Cerebellar cortex (tissue), 1 donor: Measurements from ENCODE around the gene RABGAP1.

ENCODE experiments used
- DNase-seq: peaks from one replicate; pipeline ENCODE4 v3.0.0-alpha.2; 2015; ENCODE audit warnings: low spot score

The RABGAP1 gene

DNA sequence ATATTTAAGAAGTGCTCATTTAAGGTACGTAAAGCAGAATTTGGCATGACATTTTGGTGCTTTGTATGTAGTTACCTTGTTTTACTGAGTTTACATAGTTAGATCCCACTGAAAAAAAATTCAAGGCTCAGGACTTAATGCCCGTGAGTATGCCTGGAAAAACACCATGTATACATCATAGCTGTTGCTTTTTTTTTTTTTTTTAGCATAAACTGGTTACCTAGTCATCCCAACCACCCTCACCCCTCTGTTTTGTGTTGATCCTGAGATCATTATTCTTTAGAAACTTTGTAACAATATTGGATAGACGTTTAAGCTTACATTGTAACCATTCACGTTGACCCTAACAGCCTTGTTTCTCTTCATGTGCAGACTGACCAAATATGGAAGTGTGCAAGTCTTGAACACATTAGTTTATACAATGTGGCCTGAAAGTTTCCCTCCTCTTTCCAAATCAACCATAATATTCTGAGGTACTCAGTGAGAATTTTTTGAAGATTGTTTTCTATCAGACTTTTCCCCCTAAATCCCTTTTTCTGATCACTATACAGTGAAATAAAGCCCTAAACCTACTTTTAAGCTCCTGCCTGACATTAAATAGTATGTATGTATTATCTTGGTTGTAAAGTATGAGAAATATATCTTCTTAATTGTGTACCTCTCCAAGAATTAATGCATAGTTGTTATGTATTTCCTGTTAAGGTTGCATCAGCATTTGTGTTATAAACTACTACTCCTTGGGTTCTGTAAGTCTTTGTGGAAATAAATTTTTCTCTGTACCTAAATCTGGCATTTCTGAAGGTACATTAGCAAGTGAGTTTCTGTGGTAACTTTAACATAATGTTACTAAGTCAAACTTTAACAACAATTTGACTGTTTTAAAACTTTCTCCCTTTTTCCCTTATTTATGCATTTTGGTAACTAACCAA, 4.4 kb downstream of the RABGAP1 start:
- DNase-seq = no peak

DNA sequence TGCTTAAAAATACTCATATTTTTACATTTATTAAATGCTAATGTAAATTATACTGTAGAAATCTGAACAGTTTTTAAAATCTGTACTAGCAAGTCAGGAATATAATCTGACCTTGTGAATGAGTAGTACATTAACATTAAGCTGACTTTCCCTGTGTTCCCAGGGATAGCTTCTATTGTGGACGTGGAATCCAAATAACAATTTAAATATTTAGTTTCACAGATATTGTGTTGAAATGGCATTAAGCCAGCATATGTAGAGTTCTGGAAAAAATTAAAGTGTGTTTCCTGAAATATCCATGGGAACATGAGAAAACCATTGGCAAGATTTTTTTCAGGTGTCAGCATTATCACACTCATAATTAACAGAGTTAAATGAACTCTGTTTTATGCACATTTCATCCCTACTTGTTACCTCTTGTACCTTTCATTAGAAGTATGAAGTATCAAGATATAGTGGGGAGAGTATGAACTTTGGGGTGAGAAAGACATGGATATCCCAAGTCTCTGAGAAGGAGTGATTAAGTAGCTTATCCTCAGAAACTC, 5.7 kb downstream of the RABGAP1 start:
- no peak for DNase-seq

DNA sequence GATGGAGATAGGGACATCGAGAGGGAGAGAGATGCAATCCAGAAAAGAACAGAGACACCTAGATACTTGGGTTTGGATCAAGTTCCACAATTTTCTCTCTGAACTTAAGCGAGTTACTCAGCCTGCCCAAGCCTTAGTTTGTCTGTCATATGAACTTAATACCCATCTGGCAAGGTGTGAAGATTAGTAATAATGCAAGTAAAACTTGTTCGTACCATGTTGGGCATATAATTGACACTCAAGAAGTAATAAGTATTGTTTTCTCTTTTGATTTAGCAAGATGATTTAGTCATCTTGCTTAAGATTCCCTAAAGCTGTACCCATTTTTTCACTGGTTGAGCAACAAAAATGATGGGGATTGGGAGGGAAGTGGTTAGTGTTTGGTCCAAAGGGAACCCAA, 7.5 kb downstream of the RABGAP1 start:
- DNase-seq = no peak

DNA sequence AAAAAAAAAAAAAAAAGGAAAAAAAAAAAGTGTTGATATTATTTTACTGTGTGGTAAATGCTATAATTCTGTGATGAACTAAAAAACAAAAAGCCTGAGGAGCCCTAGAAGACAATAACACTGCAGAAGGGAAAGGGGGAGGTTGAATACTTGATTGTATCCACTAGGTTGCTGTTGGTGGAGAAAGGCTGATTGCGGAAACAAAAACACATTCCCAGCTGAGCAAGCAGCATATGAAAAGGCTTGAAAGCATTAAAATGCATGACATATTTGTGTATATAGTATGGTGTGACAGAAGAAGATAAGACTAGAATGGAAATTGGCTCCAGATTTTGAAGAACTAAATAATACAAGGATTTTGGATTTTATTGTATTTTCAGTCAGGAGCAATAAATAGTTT, 8.9 kb downstream of the RABGAP1 start:
- no peak for DNase-seq

DNA sequence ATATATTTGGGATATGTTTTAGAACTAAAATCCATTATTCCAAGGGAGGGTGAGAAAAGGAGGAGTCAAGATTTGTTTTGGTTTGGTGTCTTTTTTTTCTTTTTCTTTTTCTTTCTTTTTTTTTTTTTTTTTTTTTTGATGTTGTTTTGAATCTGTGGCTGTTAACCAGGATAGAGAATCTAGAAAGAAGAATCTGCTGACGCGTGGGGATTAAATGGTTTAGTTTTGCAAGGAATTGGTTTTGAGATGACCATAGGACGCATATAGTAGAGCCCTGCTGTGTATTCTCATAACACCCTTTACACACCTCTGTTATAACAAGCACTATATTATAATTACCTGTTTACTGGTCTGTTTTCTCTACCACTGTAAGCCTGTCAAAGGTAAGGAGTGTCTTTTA, 9.4 kb downstream of the RABGAP1 start:
- DNase-seq = no peak

DNA sequence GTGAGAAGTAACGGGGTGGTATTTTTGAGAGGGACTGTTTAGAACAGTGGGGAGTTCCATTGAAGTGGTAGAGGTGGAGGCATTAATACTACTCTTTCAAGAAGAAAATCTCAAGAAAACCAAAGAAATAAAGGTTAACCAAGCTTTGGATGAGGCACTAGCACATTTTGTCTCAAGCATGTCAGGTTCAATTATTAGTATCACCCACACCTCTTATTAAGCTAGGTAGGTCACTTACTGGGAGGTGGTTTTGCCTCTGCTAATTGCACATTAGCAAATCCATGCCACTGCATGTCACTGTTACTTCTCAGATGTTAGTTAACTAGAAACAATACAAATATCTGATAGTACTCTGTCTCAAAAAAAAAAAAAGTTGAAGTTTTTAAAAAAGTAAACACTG, 10.2 kb downstream of the RABGAP1 start:
- DNase-seq = no peak

DNA sequence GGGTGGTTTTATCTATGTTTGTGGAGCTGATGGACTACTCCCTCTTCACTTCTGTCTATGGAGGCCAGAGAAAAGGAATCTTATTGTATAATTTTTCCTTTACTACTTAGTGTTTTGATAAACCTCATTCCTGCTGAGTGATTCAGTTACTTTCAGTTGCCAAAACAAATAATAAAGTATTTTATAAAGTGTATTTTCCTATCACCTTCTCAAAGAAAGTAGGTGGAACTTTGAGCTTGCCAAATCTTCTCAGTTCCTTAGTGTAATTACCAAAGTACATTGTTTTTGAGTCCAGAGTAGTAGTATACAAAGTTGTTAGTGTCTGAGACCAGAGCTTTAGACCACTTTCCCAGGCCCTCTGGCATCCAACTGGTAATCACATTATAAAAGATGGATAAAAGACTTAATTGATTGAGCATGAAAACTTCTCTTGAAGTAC, 13.5 kb downstream of the RABGAP1 start:
- no peak for DNase-seq

DNA sequence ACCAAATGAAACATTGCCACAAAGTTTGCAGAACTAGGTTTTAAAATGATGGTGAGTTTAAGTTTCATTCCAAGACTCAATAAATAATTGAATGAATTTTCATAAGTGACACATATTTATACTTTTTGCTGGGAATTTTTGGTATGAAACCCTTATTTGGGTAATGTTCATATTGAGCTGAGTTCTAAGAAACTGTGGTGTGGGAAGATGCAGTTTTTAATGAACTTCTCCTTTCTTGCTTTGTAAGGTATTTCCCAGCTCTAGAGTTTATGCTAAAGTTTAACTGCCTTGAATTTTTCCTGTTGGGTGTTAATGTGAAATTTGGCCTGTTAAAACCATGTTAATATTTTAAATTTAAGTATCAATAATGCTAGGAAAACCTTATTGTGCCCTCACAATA, 15.1 kb downstream of the RABGAP1 start:
- no peak for DNase-seq

DNA sequence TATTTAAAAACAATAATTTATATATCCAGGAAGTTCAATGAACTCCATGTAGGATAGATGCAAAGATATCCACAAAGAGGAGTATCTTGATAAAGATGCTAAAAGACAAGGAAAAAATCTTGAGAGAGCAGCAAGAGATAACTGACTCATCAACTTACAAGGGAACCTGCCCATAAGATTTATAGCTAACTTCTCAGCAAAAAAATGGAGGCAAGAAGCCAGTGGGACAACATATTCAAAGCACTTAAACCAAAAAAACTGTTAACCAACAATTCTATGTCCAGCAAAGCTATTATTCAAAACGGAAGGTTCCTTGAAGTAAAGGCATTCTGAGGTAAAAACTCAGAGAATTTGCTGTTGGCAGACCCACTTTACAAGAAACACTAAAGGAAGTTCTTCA, 20.3 kb downstream of the RABGAP1 start:
- DNase-seq = no peak

DNA sequence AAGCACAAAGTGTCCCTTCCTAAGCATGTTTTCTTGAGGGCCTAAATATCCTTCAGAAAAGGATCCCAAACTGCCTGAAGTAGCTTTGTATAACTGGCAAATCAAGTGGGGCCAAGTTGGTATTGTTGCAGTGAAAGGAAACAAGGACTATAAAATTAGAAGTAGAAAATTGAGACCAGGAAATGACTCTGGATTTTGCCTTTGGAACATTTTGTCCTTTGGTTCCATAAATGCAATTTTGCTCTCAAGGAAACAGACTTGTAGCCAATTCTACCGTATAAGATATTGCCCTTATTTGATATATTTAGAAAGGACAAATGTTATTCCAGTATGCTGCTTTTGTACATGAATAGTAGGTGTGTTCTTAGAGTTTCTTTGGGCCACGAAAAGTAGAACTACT, 34.4 kb downstream of the RABGAP1 start:
- no peak for DNase-seq

DNA sequence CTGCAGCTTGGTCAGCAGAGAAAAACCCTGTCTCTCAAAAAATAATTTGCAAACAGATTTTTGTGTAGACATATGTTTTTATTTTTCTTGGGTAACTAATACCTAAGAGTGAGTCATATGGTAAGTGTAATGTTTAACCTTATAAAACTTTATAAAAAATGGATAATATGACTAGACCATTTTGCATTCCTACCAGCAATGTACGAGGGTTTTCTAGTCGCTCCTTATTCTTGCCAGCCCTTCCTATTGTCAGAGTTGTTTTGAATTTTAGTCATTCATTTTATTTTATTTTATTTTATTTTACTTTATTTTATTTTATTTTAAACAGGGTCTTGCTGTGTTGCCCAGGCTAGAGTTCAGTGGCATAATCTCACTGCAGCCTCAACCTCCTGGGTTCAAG, 37.8 kb downstream of the RABGAP1 start:
- no peak for DNase-seq

DNA sequence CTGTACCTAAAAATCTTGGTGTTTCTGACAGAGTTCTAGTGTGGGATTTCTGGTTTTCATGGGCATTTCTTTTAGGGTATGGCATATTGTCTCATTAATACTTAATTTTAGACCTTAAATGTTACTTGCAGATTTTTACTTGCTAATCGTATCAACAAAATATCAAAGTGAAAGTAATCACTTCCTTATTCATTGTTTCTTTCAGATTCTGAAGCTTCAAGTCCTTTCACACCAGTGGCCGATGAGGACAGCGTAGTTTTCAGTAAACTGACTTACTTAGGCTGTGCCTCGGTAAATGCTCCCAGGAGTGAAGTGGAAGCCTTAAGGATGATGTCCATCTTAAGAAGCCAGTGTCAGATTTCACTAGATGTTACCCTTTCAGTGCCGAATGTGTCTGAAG, 45.2 kb downstream of the RABGAP1 start:
- no peak for DNase-seq

DNA sequence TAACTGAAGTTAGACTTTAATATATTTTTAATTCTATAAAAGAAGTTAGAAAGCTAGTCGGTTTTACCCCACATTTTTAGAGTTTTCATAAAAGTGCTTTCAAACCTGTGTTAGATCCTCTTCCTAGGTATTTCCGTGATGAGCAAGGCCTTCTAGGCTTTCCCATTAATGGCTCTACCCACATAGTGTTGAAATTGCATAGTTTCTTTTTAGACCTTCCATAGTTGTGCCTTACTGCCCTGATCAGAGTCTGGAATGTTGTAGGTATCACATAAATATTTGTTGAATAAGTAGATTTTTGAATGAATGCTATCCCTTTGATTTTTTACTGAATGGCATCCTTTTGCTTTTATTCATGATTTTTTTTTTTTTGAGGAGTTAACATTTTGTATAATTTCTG, 47.3 kb downstream of the RABGAP1 start:
- no peak for DNase-seq

DNA sequence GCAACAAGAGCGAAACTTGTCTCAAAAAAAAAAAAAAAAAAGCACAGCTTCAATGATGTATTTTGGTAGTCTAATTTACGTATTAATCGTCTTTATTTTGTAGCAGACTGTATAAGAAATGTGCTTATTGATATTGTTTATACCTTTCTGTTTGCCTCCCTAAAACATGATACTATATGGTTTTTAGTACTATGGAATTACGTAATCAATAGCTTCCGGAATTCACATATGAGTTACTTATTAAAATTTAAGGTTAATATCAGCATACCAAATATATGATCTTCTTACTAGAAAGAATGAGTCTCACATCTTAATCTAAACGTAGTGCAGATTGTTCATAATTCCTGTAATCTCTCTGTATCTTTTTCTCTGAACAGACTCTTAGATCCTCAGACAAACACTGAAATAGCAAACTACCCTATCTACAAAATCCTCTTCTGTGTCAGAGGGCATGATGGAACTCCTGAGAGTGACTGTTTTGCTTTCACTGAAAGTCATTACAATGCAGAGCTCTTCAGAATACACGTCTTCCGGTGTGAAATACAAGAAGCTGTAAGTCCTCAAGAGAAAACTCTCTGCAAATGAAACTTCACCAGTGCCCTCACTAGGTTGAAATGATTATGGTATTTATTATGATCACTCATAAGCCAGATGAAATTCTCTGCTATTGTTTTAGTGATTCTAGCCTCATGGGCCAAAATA, 48.3 kb downstream of the RABGAP1 start:
- no peak for DNase-seq

DNA sequence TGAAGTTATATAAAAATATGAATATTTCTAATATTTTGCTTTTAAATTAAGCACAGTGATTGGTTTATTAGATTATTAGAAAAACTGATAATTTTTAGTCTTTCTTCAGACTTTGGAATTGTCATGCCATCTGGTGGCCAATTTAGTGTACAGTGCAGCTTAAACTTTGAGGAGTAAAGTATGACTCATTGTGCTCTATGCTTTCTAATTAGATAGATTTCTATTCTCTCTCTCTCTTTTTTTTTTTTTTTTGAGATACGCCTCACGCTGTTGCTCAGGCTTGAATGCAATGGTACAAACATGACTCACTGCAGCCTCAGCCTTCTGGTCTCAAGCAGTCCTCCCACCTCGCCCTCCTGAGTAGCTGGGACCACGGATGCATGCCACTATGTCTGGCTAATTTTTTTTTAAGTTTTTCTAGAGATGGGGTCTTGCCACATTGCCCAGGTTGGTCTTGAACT, 50.6 kb downstream of the RABGAP1 start:
- peak; percentile 21 for DNase-seq

DNA sequence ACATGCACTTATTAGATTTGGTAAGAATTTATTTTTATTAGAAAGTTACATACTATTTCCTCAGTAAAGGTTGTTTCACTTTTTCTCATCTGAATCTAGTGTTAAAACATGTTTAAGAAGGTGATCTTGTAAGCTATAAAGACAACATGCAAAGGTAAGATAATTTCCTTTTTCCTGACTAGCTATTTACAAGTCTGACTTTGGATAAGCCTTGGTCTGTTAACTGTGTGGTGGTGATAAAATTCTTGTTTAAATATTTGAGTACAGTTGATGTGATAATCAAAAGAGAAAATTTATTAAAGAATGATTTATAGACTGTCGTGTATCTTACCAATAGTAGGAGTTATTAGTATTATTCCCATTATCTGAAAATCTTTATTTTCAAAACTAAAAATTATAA, 55.8 kb downstream of the RABGAP1 start:
- DNase-seq = no peak

DNA sequence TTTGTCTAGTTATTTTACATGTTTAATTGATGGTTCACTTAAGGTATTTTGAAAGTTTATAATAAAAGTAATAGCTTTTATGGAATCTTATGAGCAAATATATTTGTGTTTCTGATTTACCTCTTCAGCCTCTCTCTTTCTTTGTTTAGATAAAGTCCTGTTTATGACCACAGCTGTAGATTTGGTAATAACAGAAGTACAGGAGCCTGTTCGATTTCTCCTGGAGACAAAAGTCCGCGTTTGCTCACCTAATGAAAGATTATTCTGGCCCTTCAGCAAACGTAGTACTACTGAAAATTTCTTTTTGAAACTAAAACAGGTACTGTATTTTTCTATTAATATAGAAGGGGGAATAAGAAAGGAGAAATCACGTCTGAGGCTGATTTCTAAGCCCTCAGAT, 57.6 kb downstream of the RABGAP1 start:
- no peak for DNase-seq

DNA sequence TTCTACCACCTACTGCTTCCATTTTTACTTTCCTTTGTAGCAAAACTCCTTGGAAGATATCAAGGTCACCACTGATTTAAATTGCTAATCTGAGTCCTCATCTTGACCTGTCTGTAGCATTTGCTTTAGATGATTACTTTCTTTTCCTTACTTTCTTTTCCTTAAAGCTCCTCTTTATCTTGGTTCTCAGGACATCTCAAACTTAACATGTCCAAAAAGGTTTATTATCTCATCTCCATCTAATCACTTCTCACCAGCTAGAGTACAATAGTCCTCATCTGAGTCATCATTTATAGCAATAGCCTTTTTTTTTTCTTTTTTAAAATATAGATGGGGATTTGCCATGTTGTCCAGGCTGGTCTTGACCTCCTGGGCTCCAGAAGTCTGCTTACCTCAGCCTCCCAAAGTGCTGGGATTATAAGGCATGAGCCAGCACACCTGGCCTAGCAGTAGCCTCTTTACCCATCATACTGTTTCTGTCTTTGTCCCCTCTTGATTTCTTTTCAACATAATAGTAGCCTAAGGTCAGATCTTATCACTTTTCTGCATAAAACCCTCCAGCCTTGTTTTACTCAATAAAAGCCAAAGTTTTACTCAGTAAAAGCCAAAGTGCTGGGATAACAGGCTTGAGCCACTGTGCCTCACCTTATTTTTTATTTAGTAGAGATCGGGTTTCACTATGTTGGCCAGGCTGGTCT, 59.7 kb downstream of the RABGAP1 start:
- DNase-seq = no peak

DNA sequence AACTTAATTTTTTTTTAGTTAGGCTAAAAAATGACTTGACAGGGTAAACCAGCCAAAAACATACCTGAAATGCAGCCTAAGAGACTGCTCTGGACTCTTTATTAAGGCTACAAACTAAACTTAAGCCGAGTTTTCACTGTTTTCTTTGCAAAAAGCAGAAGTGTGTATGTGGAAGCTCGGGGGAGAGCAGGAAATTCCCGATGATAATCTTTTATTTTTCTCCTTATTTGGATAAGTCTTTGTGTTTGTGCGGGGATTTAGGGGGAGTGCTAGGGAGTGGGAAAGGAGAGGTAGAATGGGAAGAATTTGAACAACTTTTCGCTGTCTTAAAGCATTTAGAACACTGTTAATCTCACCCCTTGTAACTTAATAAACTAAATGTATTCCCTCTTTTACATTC, 61.9 kb downstream of the RABGAP1 start:
- no peak for DNase-seq

DNA sequence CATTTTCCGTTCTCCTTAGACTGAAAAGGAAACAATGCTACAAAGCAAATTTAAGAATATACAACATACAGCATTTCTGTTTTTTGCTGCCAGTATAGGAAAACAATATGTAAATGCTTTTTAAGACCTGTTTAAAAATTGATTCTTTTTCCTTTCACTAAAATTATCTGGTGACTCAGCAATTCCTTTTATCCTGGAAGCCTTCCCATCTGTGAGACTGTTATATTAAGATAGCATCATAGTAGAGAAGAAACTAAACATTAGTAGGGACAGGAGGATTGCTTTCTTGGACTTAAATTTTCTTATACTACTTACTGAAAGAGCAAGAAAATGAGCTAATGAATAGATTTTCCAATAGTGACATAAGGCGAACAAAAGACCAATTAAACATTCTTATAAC, 62.6 kb downstream of the RABGAP1 start:
- no peak for DNase-seq

DNA sequence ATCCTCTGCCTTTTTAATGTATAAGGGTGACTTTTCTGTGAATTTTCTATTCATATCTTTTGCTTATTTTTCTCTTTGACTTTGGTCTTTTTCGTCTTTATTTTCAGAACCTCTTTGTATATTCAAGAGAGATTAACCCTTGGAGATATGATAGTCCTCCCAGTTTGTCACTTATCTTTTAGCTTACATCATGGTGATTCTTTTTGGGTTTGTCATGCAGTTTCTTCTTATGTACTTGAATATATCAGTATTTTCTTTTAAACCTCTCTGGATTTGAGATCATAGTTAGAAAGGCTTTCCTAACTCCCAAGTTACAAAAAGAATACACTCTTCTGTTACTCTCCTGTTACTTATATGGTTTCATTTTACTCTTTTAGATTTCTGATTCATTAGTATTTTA, 65.1 kb downstream of the RABGAP1 start:
- DNase-seq = no peak

DNA sequence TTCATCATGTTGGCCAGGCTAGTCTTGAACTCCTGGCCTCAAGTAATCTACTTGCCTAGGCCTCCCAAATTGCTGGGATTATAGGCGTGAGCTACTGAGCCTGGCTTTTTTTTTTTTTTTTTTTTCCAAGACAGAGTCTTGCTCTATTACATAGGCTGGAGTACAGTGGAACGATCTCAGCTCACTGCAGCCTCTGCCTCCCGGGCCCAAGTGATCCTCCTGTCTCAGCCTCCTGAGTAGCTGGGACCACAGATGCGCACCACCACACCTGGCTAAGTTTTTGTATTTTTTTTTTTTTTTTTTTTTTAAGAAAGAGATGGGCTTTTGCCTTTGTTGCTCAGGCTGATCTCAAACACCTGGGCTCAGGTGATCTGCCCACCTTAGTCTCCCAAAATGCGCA, 66.4 kb downstream of the RABGAP1 start:
- DNase-seq = no peak
